HG02885 (cell line): Measurements from ENCODE around the gene RFTN1.
"Not testable (repeated sequence)": the region's sequence is repeated elsewhere in the genome, so short reads cannot be mapped to it uniquely, and the experiment has no call there.

ENCODE experiments used
- ATAC-seq: cut with Tn5 transposase; IDR thresholded peaks from one replicate; pipeline ENCODE4 v1.9.1; 2021; ENCODE audit warnings: mild to moderate bottlenecking; ENCODE audit not compliant: unreplicated experiment, poor library complexity

RFTN1 gene

DNA sequence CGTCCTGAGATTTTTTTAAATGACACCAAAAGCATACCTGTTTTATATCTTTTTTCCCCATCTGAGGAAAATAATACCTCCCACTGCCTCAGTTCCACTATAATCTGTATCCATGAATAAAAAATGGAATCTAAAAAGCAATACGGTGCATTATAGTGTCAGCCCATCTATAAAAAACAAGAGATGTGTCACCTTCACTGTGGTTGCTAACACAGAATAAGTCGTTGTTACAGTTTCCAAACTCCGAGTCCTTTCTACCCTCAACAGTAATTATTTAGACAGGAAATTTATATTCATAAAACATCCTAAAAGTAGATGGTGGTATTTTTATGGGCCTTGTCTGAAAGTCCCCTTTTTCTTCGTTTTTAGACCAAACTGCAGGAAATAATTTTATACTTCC, 19.4 kb downstream of the RFTN1 start:
- ATAC-seq: no peak

DNA sequence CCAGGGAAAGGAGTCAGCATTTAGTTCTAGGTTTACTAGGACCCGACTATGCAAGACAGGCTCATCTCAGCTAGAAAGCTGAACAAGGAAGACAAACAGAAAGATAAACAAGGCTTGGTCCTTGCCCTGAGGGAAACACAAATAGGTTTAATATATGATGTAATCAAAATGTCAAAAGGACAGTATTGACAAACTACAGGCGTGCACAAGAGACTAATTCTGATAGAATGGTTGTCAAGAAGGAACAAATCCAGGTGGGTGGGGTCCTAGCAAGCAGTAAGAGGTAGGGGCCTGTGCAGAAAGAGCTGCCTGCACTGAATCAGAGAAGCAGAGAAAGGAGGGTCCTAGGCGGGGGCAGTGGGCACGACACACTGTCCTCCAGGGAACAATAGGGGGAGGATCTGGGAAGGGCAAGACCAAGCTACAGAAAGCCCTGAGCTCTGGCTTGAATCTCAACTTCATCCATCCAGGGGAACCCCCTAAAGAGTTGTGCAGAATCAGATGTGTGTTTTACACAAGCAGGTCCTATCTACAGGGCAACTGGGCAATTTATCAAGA, 23.4 kb downstream of the RFTN1 start:
- no peak for ATAC-seq

GRCh38 chr3:16489326-16490061, 24.0 kb downstream of the RFTN1 start:
- ATAC-seq: not testable (repeated sequence)

GRCh38 chr3:16488637-16489036, 24.9 kb downstream of the RFTN1 start:
- ATAC-seq: no peak

DNA sequence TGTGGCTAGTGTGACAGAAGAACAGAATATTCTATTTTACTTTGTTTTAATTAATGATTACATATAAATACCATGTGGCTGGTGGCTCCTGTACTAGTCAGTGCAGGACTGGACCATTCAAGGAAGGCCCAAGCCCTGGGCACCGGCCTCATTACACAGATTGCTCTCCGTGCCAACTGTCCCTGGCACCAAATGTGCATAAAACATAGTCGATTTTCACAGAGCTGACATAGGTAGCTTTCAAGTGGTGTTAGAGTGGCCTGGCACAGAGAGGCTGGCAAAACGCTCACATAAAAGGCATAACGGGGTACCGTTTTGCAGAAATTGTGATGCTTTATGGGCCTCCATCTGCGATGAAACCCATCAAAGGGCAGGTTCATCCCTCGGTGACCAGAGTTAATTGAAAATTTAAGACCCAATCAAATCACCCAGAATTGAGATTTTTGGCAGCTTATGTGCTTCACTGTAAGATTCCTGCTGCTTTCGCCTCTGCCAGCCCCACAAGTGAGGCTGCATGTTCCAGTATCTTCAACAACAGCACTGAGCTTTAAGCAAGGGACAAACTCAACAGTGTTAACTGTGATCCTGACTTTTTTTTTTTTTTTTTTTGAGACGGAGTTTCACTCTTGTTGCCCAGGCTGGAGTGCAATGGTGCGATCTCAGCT, 25.9 kb downstream of the RFTN1 start:
- ATAC-seq: no peak

GRCh38 chr3:16486951-16487480, 26.5 kb downstream of the RFTN1 start:
- no peak for ATAC-seq

DNA sequence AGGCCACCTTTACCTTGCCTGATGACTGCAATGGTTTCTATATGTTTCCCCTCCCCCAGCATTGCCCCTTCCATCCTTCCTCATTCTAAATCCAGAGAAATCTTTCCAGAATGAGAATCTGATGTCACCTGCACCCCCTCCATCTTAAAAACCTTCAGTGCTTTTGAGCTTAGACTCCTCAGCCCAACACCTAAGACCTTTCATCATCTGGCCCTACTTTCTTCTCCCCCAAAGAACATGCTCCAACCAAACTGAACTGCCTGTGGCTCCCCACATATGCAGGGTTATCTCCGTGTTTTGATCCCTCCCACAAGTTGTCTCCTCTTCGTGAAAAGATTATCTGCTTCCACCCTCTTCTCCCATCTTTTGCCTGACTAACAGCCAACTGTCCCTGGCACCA, 27.3 kb downstream of the RFTN1 start:
- no peak for ATAC-seq

GRCh38 chr3:16485395-16485992, 28.0 kb downstream of the RFTN1 start:
- ATAC-seq: no peak

- ATAC-seq: no peak
These were observed 28.5 kb downstream of the RFTN1 start for GRCh38 chr3:16484984-16485383.

GRCh38 chr3:16484216-16484615, 29.3 kb downstream of the RFTN1 start:
- no peak for ATAC-seq

DNA sequence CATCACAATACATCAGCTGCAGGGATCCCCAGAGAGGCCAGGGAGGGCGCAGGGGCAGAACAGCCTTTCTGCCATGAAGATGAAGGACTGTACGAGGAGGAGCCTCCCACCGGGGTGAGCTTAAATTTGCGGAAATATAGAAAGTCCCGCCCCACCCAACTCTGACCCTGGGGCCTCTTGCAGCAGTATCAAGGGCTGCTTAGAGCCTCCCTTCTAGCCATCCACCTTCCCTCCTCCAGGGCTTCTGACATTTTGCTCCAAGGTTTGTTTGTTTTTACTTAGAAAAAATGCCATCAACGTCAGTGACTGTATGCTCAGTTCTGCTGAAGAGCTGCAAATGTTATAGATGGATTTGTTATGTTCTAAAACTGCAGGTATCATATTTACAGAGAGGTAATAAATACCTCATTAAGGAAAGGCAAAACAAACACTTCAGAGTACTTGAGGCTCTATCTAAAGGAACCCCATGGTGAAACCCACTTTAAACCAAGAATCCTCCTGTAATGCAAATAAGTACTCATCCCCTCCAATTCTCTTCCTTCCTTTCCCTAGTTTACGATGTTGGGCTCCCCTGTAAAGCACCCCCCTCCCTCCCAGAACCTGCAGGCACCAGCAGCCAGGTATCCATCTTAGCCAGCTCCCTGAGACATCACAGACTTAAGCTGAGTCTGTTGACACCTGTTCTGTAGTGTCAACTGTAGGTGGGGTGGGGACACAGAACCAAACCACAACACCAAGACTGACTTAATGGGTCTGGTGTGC, 30.5 kb downstream of the RFTN1 start:
- peak; percentile 85 for ATAC-seq

GRCh38 chr3:16482194-16482769, 31.2 kb downstream of the RFTN1 start:
- no peak for ATAC-seq

DNA sequence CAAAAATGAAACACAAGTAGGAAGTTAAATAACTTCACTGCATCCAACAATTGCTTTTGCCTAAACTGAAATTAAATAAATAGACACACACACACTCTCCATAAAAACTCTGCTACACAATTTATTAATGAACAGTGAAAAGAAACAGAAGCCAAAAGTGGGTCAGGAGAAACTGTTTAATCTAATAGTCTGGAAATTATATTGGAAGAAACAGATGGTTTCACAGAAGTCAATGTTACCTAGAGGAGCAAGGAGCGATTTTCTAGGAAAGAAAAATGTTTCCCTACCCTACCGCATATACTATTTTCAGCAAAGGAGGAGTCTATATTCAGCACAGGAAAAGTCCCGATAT, 32.0 kb downstream of the RFTN1 start:
- ATAC-seq: no peak

GRCh38 chr3:16480861-16481545, 32.5 kb downstream of the RFTN1 start:
- ATAC-seq: no peak

GRCh38 chr3:16478516-16478915, 35.0 kb downstream of the RFTN1 start:
- no peak for ATAC-seq

GRCh38 chr3:16477521-16477920, 36.0 kb downstream of the RFTN1 start:
- ATAC-seq: no peak

GRCh38 chr3:16477056-16477455, 36.4 kb downstream of the RFTN1 start:
- ATAC-seq: no peak

DNA sequence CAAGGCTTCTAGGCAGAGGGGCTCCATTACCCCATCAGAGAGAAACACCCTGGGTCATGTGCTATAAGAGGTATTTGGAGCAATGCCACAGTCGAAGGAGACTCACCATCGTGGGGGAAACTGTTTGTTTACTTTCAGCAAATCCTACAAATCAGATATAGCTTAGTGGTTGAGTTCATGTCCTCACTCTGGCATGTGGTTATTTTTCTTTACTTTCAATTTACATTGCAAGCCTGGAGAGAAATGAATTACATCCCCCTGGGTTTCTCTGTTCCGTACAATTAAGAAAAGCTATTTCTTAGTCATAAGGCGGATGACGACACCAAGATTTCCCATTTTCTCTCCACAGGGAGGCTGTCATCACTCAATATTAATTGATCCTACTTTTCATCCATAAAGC, 36.9 kb downstream of the RFTN1 start:
- ATAC-seq: peak; percentile 41

DNA sequence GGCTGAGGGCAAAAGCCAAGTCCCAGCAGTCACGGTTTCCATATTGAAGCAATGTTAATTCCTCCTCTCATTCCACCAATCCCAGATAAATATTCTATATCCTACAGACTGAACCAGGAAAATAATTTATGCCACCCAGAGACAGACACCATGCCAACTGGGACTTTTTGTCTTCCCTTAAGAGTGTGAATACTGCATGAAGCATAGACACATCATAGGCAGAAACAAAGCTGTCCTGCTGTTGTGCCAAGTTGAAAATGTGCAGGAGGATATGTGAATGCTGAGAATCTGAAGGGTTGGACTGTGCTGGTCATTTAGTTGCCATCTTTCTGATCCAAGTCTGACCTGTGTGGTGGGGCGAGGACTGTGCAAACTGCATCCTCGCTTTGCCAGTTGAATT, 37.7 kb downstream of the RFTN1 start:
- ATAC-seq: no peak

DNA sequence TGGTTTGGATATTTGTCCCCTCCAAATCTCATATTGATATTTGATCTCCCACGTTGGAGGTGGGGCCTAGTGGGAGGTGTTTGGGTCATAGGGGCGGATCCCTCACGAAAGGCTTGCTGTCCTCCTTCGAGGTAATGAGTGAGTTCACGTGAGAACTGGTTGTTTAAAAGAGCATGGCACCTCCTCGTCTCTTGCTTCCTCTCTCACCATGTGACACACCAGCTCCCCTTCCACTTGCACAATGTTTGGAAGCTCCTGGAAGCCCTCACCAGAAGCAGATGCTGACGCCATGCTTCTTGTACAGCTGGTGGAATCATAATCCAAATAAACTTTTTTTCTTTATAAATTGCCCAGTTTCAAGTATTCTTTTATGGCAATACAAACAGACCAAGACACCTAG, 38.6 kb downstream of the RFTN1 start:
- no peak for ATAC-seq
